CD4-positive, alpha-beta T cell treated with Interleukin-10 for 1 hour (primary cell): ENCODE results near the gene XPO6.

ENCODE experiments used
- DNase-seq: peaks from one replicate; pipeline ENCODE4 v3.0.0-alpha.2; 2020

The XPO6 gene

GRCh38 chr16:28106467-28107215, 105.1 kb downstream of the XPO6 start:
- no peak for DNase-seq

GRCh38 chr16:28105954-28106353, 105.8 kb downstream of the XPO6 start:
- no peak for DNase-seq

- no peak for DNase-seq
Measured at GRCh38 chr16:28105297-28105696, 106.5 kb downstream of the XPO6 start.

GRCh38 chr16:28104404-28104803, 107.4 kb downstream of the XPO6 start:
- DNase-seq: no peak

GRCh38 chr16:28103516-28104170, 108.1 kb downstream of the XPO6 start:
- DNase-seq: no peak

GRCh38 chr16:28101533-28101890, 110.3 kb downstream of the XPO6 start:
- DNase-seq: no peak

GRCh38 chr16:28100810-28101532, 110.8 kb downstream of the XPO6 start:
- DNase-seq: no peak

- DNase-seq: no peak
Measured at GRCh38 chr16:28098959-28099945, 112.5 kb downstream of the XPO6 start.

- no peak for DNase-seq
Measured at GRCh38 chr16:28098171-28098958, 113.4 kb downstream of the XPO6 start.

- DNase-seq: no peak
Measured at GRCh38 chr16:28096983-28097899, 114.5 kb downstream of the XPO6 start.

GRCh38 chr16:28093385-28093725, 118.4 kb downstream of the XPO6 start:
- DNase-seq: no peak

GRCh38 chr16:28092721-28093384, 118.9 kb downstream of the XPO6 start:
- no peak for DNase-seq

GRCh38 chr16:28091656-28092055, 120.1 kb downstream of the XPO6 start:
- no peak for DNase-seq

GRCh38 chr16:28090646-28091377, 121.0 kb downstream of the XPO6 start:
- DNase-seq: no peak

- DNase-seq: no peak
Measured at GRCh38 chr16:28089992-28090365, 121.8 kb downstream of the XPO6 start.

- DNase-seq: no peak
Measured at GRCh38 chr16:28089205-28089991, 122.4 kb downstream of the XPO6 start.

GRCh38 chr16:28087675-28088300, 124.0 kb downstream of the XPO6 start:
- DNase-seq: no peak

GRCh38 chr16:28087140-28087660, 124.6 kb downstream of the XPO6 start:
- no peak for DNase-seq
